GM08714 (cell line): ENCODE results near the gene ADIPOQ.
"Not testable (repeated sequence)": the region's sequence is repeated elsewhere in the genome, so short reads cannot be mapped to it uniquely, and the experiment has no call there.

Experiments used
- H3K4me3 ChIP-seq: fragments of 200-500 bp; sonication (Bioruptor generic); 2 replicates; pipeline ENCODE4 v1.5.1; 2014; ENCODE audit warnings: mild to moderate bottlenecking, low read length, inconsistent platforms
- ZNF274 ChIP-seq: IDR thresholded peaks from 2 replicates; pipeline ENCODE4 v1.6.1; 2012; ENCODE audit warnings: mild to moderate bottlenecking, low read depth, low read length

Gene ADIPOQ

GRCh38 chr3:186843039-186843432 is 526 bp downstream of the ADIPOQ start:
- no peak for TF ChIP-seq ZNF274
- H3K4me3 ChIP-seq = no peak overlapping the region

GRCh38 chr3:186844908-186845307 is 2.4 kb downstream of the ADIPOQ start:
- no peak for TF ChIP-seq ZNF274
- H3K4me3 ChIP-seq = no peak overlapping the region

- no peak overlapping the region for H3K4me3 ChIP-seq
- no peak for TF ChIP-seq ZNF274
These were observed 3.2 kb downstream of the ADIPOQ start for GRCh38 chr3:186845756-186846155.

GRCh38 chr3:186847437-186847836 is 4.9 kb downstream of the ADIPOQ start:
- TF ChIP-seq ZNF274 = no peak
- H3K4me3 ChIP-seq = no peak overlapping the region

- TF ChIP-seq ZNF274 = no peak
- no peak overlapping the region for H3K4me3 ChIP-seq
These were observed 7.0 kb downstream of the ADIPOQ start for GRCh38 chr3:186849374-186849975.

GRCh38 chr3:186851835-186852234 is 9.3 kb downstream of the ADIPOQ start:
- H3K4me3 ChIP-seq = not testable (repeated sequence)

- H3K4me3 ChIP-seq = no peak overlapping the region
- no peak for TF ChIP-seq ZNF274
These were observed 10.5 kb downstream of the ADIPOQ start for GRCh38 chr3:186852994-186853393.

- no peak overlapping the region for H3K4me3 ChIP-seq
- TF ChIP-seq ZNF274 = no peak
These were observed 11.6 kb downstream of the ADIPOQ start for GRCh38 chr3:186854146-186854545.

- no peak overlapping the region for H3K4me3 ChIP-seq
- no peak for TF ChIP-seq ZNF274
These were observed 12.4 kb downstream of the ADIPOQ start for GRCh38 chr3:186854954-186855353.

GRCh38 chr3:186857743-186858142 is 15.2 kb downstream of the ADIPOQ start:
- no peak for TF ChIP-seq ZNF274
- H3K4me3 ChIP-seq = no peak overlapping the region

GRCh38 chr3:186865215-186865853 is 22.8 kb downstream of the ADIPOQ start:
- H3K4me3 ChIP-seq = not testable (repeated sequence)

- H3K4me3 ChIP-seq = not testable (repeated sequence)
These were observed 23.6 kb downstream of the ADIPOQ start for GRCh38 chr3:186866095-186866494.

GRCh38 chr3:186869253-186870100 is 27.0 kb downstream of the ADIPOQ start:
- no peak overlapping the region for H3K4me3 ChIP-seq
- TF ChIP-seq ZNF274 = no peak

GRCh38 chr3:186870421-186871201 is 28.1 kb downstream of the ADIPOQ start:
- no peak overlapping the region for H3K4me3 ChIP-seq
- TF ChIP-seq ZNF274 = no peak
